ENCODE measurements around the gene RPL7L1.

- no peak for TF ChIP-seq POLR2A (IDR thresholded peaks at IDR 0.05)
- TF ChIP-seq CTCF (IDR thresholded peaks at IDR 0.05) = no peak
Observed at GRCh38 chr6:42860481-42860880, 18.9 kb upstream of the RPL7L1 start.
